Gastrocnemius medialis (tissue), 4 donors: ENCODE results near the gene PRPS2.

Source experiments
- POLR2A ChIP-seq, 2 donors: fragments of 450-650 bp; IDR thresholded peaks; one replicate each; pipeline ENCODE4 v1.6.1; 2017; ENCODE audit warnings: antibody characterized with exemption in 2 of 2, mild to moderate bottlenecking in 2 of 2, moderate library complexity in 2 of 2
- TF ChIP-seq, protein P1 (sequence below), 5 experiments: fragments of 450-650 bp in 3 of 5; fragments of 200-600 bp in 2 of 5; sonication (generic) in 2 of 5; IDR thresholded peaks in 4 of 5; conservative IDR thresholded peaks in 1 of 5; 1 replicate in 4 of 5; 2 replicates in 1 of 5; pipeline ENCODE4 v1.5.1; 2016 to 2019; ENCODE audit warnings: antibody characterized with exemption in 5 of 5, mild to moderate bottlenecking in 3 of 5, moderate library complexity in 3 of 5

DNA sequence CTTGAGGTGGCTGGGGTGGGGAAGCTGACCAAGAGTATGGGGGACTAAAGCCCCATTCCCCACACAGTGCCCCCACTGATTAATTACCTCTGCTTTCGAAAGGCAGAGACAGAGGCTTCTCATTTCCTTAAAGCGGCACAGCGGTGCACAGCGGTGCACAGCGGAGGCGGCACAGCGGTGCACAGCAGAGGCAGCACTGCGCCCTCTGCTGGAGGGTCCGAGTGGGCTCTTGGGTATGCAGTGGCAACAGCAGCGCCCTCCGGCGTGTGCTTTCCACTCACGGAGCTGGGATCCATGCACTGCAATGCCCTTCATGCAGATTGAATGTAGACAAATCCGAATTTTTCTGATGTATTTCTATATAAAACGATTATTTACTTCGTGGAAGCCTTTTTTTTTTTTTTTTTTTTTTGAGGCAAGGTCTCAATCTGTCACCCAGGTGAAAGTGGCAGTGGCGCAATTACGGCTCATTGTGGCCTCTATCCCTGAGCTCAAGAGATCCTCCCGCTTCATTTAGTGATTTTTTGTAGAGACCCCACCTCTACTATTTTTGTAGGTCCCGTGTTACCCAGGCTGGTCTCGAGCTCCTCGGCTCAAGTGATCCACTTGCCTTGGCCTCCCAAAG lies 19.7 kb upstream of the PRPS2 start:
- TF ChIP-seq, protein P1, sequence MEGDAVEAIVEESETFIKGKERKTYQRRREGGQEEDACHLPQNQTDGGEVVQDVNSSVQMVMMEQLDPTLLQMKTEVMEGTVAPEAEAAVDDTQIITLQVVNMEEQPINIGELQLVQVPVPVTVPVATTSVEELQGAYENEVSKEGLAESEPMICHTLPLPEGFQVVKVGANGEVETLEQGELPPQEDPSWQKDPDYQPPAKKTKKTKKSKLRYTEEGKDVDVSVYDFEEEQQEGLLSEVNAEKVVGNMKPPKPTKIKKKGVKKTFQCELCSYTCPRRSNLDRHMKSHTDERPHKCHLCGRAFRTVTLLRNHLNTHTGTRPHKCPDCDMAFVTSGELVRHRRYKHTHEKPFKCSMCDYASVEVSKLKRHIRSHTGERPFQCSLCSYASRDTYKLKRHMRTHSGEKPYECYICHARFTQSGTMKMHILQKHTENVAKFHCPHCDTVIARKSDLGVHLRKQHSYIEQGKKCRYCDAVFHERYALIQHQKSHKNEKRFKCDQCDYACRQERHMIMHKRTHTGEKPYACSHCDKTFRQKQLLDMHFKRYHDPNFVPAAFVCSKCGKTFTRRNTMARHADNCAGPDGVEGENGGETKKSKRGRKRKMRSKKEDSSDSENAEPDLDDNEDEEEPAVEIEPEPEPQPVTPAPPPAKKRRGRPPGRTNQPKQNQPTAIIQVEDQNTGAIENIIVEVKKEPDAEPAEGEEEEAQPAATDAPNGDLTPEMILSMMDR (IDR thresholded peaks at IDR 0.05 in 4 of 5, conservative IDR thresholded peaks at IDR 0.05 in 1 of 5) = peak in 1 of 5 experiments; percentile 34
- TF ChIP-seq POLR2A (IDR thresholded peaks at IDR 0.05) = no peak
